Transverse colon (tissue), 4 donors: ENCODE data around the gene FOXP2.

Experiments
- CTCF ChIP-seq, 5 experiments: fragments of 200-600 bp in 3 of 5; fragments of 450-650 bp in 2 of 5; sonication (generic) in 3 of 5; IDR thresholded peaks; 1 replicate in 2 of 5; 2 replicates in 3 of 5; pipeline ENCODE4 v1.5.1; 2016 to 2017; ENCODE audit warnings: antibody characterized with exemption in 5 of 5, inconsistent platforms in 3 of 5, mild to moderate bottlenecking in 2 of 5, moderate library complexity in 1 of 5
- POLR2A ChIP-seq: fragments of 450-650 bp; IDR thresholded peaks from one replicate; pipeline ENCODE4 v1.6.1; 2016; ENCODE audit warnings: antibody characterized with exemption, mild to moderate bottlenecking, moderate library complexity
- POLR2AphosphoS5 ChIP-seq, 3 donors: sonication (generic); formaldehyde crosslinking; IDR thresholded peaks; one replicate each; pipeline ENCODE4 v1.6.1; 2016; ENCODE audit warnings: antibody characterized with exemption in 3 of 3

- TF ChIP-seq POLR2A (no peak), CTCF (IDR thresholded peaks at IDR 0.05) (no peak), POLR2AphosphoS5 (IDR thresholded peaks at IDR 0.05) (no peak)
Observed at GRCh38 chr7:114426382-114426781, 11.8 kb downstream of the FOXP2 start.
